IPS-18a (cell line): ENCODE measurements around the gene CHD9.
"Not testable (repeated sequence)": the region's sequence is repeated elsewhere in the genome, so short reads cannot be mapped to it uniquely, and the experiment has no call there.

Source experiments
- H3K27ac ChIP-seq: one replicate; pipeline ENCODE4 v1.5.1; 2013; ENCODE audit warnings: low read length
- H3K27me3 ChIP-seq: one replicate; pipeline ENCODE4 v1.6.1; 2013; ENCODE audit warnings: mild to moderate bottlenecking, low read length; ENCODE audit not compliant: control insufficient read depth, insufficient read depth
- H3K36me3 ChIP-seq: one replicate; pipeline ENCODE4 v1.6.1; 2013; ENCODE audit warnings: low read depth, low read length; ENCODE audit not compliant: control insufficient read depth
- H3K4me1 ChIP-seq: one replicate; pipeline ENCODE4 v1.6.1; 2013; ENCODE audit warnings: low read depth, low read length; ENCODE audit not compliant: control insufficient read depth
- H3K4me3 ChIP-seq: one replicate; pipeline ENCODE4 v1.5.1; 2013; ENCODE audit warnings: low read length
- H3K9ac ChIP-seq: one replicate; pipeline ENCODE4 v1.6.1; 2013; ENCODE audit warnings: mild to moderate bottlenecking, low read length, moderate library complexity
- H3K9me3 ChIP-seq: one replicate; pipeline ENCODE4 v1.6.1; 2013; ENCODE audit warnings: low read depth, low read length; ENCODE audit not compliant: control insufficient read depth

The CHD9 gene

GRCh38 chr16:53036066-53036465 lies 18.7 kb upstream of the CHD9 start:
- peaks cover 3% of the 10 kb centered on the region for H3K9me3 ChIP-seq
- no peak overlapping the region for H3K9ac ChIP-seq
- H3K4me3 ChIP-seq: no peak overlapping the region
- H3K4me1 ChIP-seq: peaks cover 15% of the 10 kb centered on the region
- H3K36me3 ChIP-seq: no peaks in the 10 kb centered on the region
- H3K27ac ChIP-seq: no peak overlapping the region
- H3K27me3 ChIP-seq: no peaks in the 10 kb centered on the region

- H3K9me3 ChIP-seq, H3K4me3 ChIP-seq, H3K27me3 ChIP-seq: not testable (repeated sequence)
These were observed 18.1 kb upstream of the CHD9 start for GRCh38 chr16:53036711-53037110.

GRCh38 chr16:53040788-53041187 lies 14.0 kb upstream of the CHD9 start:
- Histone ChIP-seq H3K36me3 (no peaks in the 10 kb centered on the region), H3K4me1 (peaks cover 50% of the 10 kb centered on the region), H3K9me3 (no peaks in the 10 kb centered on the region), H3K27me3 (no peaks in the 10 kb centered on the region), H3K9ac (no peak overlapping the region), H3K4me3 (no peak overlapping the region), H3K27ac (no peak overlapping the region)

More at GRCh38 chr16:53036711-53037110, 18.1 kb upstream of the CHD9 start:
- not testable (repeated sequence) for H3K36me3 ChIP-seq, H3K9ac ChIP-seq, H3K27ac ChIP-seq
- peaks cover 21% of the 10 kb centered on the region for H3K4me1 ChIP-seq

- Histone ChIP-seq H3K27me3 (no peaks in the 10 kb centered on the region), H3K27ac (peak overlapping the region; percentile 78), H3K36me3 (no peaks in the 10 kb centered on the region), H3K9me3 (no peaks in the 10 kb centered on the region), H3K9ac (peak overlapping the region; percentile 26), H3K4me1 (peaks cover 52% of the 10 kb centered on the region), H3K4me3 (peak overlapping the region; percentile 67)
These were observed 13.3 kb upstream of the CHD9 start for GRCh38 chr16:53041320-53042051.

- no peaks in the 10 kb centered on the region for H3K27me3 ChIP-seq
- H3K9ac ChIP-seq: peak overlapping the region; percentile 71
- H3K4me1 ChIP-seq: peaks cover 52% of the 10 kb centered on the region
- peaks cover under 1% of the 10 kb centered on the region for H3K9me3 ChIP-seq
- H3K4me3 ChIP-seq: peak overlapping the region; percentile 67
- H3K36me3 ChIP-seq: no peaks in the 10 kb centered on the region
- peak overlapping the region; percentile 78 for H3K27ac ChIP-seq
These were observed 12.5 kb upstream of the CHD9 start for GRCh38 chr16:53042235-53042701.

- no peaks in the 10 kb centered on the region for H3K27me3 ChIP-seq
- H3K27ac ChIP-seq: peak overlapping the region; percentile 32
- peak overlapping the region; percentile 67 for H3K4me3 ChIP-seq
- H3K9ac ChIP-seq: peak overlapping the region; percentile 71
- no peaks in the 10 kb centered on the region for H3K36me3 ChIP-seq
- H3K9me3 ChIP-seq: peaks cover 4% of the 10 kb centered on the region
- peaks cover 52% of the 10 kb centered on the region for H3K4me1 ChIP-seq
These were observed 11.4 kb upstream of the CHD9 start for GRCh38 chr16:53043428-53043831.

GRCh38 chr16:53043986-53044601 lies 10.7 kb upstream of the CHD9 start:
- Histone ChIP-seq H3K4me1 (peaks cover 52% of the 10 kb centered on the region), H3K9me3 (peaks cover 4% of the 10 kb centered on the region), H3K36me3 (no peaks in the 10 kb centered on the region), H3K27ac (peak overlapping the region; percentile 32), H3K4me3 (peak overlapping the region; percentile 67), H3K27me3 (no peaks in the 10 kb centered on the region), H3K9ac (peak overlapping the region; percentile 71)

GRCh38 chr16:53045341-53046220 lies 9.2 kb upstream of the CHD9 start:
- peaks cover 49% of the 10 kb centered on the region for H3K4me1 ChIP-seq
- no peak overlapping the region for H3K4me3 ChIP-seq
- H3K36me3 ChIP-seq: no peaks in the 10 kb centered on the region
- H3K9ac ChIP-seq: no peak overlapping the region
- no peaks in the 10 kb centered on the region for H3K27me3 ChIP-seq
- H3K27ac ChIP-seq: no peak overlapping the region
- peaks cover 4% of the 10 kb centered on the region for H3K9me3 ChIP-seq

GRCh38 chr16:53047515-53047914 lies 7.3 kb upstream of the CHD9 start:
- H3K9me3 ChIP-seq, H3K27ac ChIP-seq, H3K4me3 ChIP-seq, H3K27me3 ChIP-seq, H3K9ac ChIP-seq, H3K36me3 ChIP-seq: not testable (repeated sequence)
- H3K4me1 ChIP-seq: peaks cover 31% of the 10 kb centered on the region

- no peaks in the 10 kb centered on the region for H3K36me3 ChIP-seq
- H3K9me3 ChIP-seq: peaks cover 4% of the 10 kb centered on the region
- H3K4me1 ChIP-seq: peaks cover 23% of the 10 kb centered on the region
- H3K27ac ChIP-seq: no peak overlapping the region
- no peak overlapping the region for H3K9ac ChIP-seq
- H3K4me3 ChIP-seq: no peak overlapping the region
- no peaks in the 10 kb centered on the region for H3K27me3 ChIP-seq
These were observed 6.5 kb upstream of the CHD9 start for GRCh38 chr16:53048139-53048915.

- H3K9ac ChIP-seq, H3K27ac ChIP-seq, H3K27me3 ChIP-seq, H3K9me3 ChIP-seq, H3K4me3 ChIP-seq, H3K36me3 ChIP-seq: not testable (repeated sequence)
- peaks cover 15% of the 10 kb centered on the region for H3K4me1 ChIP-seq
These were observed 3.5 kb upstream of the CHD9 start for GRCh38 chr16:53051255-53051654.
